ENCODE results near the gene PIGH.
"Not testable (repeated sequence)": the region's sequence is repeated elsewhere in the genome, so short reads cannot be mapped to it uniquely, and the experiment has no call there.

PIGH gene

DNA sequence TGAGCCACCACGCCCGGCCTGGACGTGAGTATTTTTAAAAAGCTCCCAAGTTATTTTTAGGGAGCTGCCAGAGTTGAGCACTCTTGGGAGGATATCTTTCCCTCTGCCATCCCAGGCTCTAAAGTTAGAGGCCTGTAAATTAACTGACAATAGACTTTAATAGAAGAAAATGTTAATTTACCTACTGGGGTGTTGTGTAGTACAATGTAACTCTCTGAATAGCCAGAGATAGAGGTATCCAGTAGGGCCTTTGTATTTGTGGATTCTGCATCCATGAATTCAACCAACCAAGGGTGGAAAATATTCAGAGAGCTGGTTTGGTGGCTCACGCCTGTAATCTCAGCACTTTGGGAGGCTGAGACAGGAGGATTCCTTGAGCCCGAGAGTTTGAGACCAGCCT lies 7.6 kb upstream of the PIGH start:
- no peak for DNase-seq

DNA sequence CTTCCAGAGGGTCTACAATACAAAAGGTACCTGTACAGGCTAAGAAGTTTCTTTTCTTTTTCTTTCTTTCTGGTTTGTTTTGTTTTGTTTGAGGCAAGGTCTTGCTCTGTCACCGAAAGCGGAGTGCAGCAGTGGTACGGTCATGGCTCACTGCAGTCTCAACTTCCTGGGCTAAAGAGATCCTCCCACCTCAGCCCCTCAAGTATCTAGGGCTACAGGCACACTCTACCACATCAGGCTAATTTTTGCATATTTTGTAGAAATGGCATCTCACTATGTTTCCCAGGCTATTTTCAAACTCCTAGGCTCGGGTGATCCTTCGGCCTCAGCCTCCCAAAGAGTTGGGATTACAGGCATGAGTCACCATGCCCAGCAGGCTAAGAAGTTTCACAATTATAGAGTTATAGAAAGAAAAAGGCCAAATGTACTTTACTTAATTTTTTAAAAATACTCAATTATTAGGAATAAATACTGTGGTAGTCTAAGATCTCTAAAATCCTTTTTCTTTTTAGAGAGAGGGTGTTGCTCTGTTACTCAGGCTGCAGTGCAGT lies 3.0 kb upstream of the PIGH start:
- no peak for DNase-seq

DNA sequence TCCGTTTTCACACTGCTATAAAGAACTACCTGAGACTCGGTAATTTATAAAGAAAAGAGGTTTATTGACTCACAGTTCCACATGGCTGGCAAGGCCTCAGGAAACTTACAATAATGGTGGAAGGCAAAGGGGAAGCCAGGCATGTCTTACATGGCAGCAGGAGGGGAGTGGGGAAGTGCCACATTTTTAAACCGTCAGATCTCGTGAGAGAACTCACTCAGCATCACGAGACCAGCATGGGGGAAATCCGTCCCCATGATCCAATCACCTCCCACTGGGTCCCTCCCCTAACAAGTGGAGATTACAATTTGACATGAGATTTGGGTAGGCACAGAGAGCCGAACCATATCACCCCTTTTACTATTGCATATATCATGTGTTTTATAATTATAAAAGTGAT lies 2.0 kb upstream of the PIGH start:
- no peak for DNase-seq

DNA sequence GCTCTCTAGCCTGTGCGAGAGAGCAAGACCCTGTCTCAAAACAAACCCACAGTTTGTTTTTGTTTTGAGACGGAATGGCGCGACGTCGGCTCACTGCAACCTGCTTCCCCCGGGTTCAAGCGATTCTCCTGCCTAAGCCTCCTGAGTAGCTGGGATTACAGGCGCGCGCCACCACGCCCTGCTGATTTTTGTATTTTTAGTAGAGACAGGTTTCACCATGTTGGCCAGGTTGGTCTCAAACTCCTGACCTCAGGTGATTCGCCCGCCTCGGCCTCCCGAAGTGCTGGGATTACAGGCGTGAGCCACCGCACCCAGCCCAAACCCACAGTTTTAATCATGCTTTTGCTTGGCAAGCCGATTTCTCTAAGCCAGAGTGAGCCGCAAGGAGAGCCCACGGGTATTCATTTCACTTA lies 500 bp upstream of the PIGH start:
- DNase-seq, result not testable (repeated sequence)

DNA sequence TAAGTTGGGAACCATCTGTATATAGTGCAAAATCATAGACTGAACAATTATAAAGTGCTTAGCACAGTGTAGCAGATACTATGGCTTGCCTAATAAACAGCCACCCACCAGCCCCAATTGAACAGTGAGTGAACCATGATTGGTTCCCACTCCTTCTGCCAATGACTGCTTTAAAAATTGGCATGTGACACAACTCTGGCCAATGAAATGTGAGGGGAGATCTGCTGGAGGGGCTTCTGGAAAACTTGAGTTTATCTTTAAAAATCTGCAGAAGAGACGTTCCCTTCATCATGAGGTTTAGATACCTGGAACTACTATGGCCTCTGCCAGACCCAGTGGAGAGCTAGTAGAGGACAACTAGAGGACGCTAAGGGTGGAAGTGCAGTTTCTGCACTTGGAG lies 4.7 kb downstream of the PIGH start:
- DNase-seq, result no peak

DNA sequence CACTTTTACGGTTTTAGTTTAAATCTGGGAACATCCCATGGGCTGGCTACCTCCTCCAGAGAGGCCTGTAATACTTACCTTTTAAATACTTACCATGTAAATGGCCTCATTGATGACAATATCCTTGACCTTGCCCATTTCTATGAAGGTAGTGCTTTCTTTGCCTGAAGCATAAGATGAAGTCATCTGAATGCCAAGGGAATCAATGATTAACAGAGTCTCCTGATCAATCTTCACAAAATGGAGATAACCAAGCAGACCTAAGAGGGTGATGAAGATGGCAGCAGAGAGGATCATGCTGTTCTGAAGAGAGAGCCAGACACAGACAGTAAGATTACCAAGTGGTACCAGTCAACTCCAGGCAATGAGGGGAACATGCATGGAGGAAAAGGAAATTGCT lies 6.4 kb downstream of the PIGH start:
- DNase-seq, result not testable (repeated sequence)

DNA sequence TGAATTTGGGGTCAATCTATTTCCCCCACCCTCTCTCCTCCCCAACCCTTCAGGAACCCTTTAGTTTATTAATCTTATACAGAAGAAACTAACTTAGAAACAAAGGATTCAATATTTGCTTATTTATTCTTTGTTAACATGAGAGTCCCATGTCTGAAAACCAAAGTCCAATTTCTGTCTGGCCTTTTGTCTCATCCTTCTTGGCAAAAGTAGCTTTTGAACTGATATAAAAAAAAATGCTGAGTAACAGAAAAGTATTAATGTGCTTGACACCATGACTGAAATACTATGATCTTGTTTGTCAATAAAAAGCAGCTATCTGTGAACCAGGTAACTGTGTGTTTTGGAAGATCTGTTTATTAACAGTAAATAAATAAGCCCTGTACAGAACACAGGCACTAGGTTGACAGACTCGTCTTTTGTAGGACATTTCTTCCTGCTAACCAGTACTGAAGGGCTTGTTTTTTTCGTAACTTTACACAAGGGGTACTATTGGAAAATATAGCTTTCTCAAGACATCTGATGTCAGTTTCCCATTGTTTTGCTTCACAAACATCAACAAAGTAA lies 10.8 kb downstream of the PIGH start:
- no peak for DNase-seq

DNA sequence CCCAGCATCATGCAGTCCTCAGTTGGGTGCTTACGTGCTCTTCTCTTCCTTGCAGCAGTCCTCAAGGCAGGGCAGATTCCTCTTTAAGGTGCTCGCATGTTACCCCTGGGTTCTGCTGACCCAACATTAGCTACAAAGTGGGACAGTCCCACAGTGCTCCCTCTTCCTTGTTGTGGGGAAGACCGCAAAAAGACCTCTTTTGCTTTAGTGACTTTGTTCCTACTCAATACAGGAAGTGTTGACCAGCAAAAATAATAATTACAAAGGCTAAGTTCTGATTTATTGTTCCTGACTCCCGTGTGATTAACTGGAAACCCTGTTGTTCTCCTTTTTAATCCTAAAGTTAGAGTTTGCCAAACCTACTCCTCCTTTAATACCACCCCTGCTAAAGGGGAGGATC lies 13.7 kb downstream of the PIGH start:
- no peak for DNase-seq

DNA sequence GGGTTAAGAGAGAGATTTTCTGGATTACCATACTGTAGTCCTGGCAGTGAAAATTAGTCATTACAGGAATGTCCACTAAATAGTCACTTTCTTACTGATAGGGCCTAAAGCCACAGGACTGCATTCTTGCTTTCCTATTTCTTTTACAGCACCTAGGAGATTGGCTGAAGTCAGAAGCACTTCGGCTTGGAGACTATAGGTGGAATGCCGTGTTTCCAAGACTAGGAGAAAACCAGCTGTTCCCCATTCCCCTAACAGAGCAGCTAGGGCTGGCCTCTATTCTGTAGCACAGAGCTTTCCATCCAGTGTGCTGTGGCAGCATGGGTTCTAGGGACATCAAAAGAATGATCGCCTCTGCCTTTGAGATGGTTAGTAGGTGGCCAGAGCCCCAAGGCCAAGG lies 15.1 kb downstream of the PIGH start:
- DNase-seq, result no peak

DNA sequence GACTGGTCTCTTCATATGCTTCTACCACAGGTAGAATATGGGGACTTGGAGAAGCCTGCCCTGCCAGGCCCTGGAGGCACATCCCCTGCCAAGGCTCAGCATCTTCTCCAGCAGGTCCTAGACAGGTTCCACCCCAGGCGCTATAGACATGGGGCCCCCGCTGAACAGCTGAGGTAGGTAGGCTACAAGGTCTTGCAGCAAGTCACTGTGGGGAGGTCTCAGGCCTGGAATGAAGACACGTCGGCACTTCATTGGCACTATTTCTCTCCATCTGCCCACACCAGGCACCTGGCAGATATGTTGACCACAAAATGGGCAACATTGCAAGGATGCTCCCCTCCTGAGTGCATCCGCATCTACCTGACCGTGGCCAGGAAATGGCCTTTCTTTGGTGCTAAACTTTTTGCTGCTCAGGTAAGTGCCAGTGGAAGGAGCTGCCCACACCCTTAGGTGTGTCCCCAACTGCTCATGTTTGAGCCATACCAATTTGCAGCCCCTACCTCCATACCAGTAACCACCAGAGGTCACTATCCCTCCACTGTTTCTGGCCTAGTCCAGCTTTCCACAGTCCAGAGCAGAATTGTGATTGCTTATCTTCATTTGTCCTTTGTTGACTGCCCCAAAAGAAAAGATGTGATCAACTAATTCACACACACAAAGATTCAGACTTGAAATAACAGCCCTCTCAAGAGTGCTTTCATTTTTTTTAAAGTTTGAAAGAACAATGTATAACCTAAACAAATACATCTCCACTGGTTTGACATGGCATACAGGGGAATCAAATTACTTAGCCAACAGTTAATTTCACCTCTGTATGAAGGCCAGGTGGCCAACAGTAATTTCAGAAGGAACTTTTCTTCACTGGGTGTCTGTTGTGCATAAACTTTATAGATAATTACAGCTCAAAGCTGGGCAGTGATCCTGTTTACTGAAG lies 16.1 kb downstream of the PIGH start:
- DNase-seq, result peak; percentile 20 to 49

DNA sequence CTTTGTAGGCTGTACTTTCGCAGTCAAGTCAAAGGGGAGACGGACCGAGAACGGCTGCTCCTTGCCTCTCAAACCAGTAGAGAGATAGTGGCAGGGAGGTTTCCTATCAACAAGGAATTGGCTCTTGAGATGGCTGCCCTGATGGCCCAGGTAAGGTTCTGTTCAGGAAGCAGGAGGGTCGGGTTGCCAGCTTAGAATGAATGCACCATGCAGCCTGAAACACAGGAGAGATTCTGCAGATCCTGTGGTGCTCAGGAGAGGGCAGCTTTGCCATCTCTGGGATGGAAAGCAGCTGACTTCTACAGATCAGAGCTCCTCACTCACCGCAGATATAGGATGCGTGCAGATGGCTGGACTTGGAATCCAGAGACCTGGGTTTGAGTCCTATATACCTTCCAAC lies 18.0 kb downstream of the PIGH start:
- no peak for DNase-seq

DNA sequence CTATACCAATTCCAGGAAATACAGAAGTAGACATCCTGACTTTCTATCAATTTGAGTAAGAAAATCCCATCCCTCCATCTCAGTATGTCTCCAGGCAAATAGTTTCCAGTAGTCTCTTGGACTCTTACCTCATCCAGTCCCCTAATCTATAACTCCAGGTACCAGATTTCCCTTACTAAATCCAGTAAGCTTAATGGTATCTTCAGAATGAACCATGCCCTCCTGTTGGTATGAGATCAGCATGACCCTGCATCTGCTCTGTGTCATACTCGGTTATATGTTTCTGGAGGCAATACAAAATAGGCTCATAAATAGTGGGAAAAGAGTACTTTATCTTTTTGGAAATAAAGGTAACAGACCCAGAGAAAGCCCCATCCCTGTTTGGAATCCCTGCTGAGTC lies 18.4 kb downstream of the PIGH start:
- DNase-seq, result no peak

DNA sequence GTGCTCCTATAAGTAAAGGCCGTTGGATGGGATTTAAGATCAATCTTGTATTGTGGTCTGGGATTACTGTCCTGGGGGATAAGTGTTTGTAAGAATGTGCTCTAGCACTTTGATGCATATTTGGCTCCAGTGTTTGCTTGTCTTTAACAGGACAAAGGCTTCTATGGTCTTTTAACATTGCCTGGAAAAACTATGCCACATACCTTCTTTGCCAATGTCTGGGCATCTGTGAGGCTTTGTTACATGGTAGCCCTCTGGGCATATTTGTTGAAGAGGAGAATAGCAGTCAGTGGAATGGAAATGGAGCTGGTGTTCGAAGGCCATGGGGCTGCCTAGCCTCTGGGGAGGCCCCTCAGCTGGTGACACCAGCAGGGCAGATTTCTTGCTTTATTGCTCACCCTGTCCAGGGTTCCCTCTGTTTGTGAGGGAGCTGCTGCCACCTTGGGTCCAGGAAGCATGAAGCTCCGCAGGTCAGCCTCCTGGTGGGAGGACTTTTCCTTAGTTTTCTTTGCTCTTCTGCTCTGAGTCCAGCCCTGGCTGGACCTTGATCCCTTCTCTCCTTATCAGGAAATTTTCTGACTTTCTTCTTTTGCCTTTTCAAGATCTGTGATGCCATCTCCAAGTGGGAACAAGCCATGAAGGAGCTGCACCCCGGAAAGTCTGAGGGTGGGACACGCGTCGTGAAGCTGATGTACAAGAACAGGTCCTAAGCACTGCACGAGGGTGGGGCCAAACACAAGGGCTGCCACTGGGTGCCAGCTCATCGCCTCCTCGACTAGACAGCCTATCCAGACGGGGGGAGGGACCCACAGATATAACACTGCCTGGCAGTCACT lies 19.5 kb downstream of the PIGH start:
- DNase-seq, result no peak

DNA sequence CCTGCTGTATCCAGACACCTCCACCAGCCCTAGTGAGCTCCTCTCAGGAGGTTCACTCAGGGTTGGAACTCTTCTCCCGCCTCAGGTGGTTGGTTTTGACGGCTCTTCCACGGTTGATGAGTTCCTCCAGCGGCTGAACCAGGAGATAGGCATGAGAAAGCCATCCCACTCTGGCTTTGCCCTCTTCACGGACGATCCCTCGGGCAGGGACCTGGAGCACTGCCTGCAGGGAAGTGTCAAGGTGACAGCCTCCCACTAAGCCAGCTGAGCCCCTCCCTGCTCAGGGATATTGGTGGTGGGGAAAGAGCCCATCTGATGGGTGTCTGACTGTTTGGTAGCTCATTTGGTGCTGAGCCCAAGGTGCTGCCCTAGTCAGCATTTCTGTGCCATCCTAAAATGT lies 20.4 kb downstream of the PIGH start:
- DNase-seq, result no peak

DNA sequence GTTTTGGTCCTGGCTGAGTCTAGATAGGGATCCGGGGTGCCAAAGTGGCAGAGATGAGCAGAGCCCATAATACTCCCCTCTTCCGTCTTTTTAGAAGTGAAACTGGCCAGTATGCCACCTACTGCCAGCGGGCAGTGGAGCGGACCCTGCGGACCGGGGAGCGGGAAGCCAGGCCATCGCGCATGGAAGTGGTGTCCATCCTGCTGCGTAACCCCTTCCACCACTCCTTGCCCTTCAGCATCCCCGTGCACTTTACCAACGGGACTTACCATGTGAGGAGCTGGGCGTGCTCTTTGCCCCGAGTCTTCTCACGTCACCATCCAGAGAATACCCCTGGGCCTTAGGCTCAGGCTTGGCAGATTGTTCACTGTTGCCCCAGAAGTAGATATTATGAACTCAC lies 21.0 kb downstream of the PIGH start:
- no peak for DNase-seq

DNA sequence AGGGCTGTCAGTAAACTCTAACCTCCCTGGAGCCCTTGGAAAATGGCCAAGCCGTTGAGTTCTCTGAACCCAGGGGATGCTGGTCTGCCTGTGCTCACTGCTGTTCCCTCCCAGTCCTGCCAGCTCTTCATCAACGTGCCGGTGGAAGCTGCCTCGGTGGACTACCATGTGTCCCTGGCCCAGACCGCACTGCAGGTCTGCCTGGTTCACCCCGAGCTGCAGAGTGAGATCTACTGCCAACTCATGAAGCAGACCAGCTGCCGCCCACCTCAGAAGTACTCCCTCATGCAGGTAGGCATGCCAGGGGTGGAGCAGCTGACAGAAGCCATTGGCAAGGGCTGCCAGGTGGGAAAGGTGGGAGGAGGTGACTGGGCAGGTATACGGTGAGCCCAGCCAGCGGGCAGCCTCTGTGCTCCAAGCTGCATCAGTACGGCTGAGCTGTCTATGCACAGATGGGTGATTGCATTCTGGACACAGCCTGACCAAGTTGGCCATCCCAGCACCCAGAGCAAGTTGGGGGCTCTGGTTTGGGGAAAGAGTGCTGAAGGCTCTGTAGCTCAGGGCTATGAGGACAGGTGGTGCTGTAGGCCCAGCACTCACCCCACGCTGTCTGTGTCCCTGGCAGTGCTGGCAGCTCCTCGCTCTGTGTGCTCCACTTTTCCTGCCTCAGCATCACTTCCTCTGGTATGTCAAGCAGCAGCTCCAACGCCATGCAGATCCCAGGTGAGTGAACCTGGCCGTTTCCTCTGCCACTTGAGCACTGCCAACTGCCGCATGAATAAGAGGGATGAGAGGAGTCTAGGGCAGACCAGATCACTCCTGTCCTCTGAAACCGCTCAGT lies 21.9 kb downstream of the PIGH start:
- no peak for DNase-seq

DNA sequence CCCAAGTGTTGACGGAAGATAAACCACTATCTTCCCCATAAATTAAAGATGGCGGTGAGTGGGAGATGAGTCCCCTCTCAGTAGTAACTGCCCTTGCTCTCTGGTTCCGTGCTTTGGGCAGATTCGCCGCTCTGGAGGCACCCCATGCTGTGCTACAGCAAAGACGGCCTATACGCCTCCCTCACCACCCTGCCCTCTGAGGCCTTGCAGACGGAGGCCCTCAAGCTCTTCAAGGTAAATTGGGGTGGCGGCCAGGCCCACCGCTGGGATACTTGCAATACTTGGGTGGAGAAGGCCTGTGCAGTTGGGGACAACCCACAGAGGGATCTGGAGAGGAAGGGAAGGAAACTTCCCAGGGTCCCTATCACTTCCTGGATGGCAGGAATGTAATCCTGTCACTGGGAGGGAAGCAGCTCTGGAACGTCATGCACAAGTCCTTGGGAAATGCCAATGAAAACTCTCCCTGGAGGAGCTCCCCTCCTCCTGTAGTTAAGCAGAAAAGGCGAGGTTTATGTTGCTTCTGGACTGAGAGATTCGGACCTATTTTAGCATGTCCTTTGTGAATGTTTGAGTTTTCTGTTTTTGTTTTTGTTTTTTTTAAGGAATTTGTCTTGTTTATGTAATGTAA lies 22.8 kb downstream of the PIGH start:
- DNase-seq, result no peak

DNA sequence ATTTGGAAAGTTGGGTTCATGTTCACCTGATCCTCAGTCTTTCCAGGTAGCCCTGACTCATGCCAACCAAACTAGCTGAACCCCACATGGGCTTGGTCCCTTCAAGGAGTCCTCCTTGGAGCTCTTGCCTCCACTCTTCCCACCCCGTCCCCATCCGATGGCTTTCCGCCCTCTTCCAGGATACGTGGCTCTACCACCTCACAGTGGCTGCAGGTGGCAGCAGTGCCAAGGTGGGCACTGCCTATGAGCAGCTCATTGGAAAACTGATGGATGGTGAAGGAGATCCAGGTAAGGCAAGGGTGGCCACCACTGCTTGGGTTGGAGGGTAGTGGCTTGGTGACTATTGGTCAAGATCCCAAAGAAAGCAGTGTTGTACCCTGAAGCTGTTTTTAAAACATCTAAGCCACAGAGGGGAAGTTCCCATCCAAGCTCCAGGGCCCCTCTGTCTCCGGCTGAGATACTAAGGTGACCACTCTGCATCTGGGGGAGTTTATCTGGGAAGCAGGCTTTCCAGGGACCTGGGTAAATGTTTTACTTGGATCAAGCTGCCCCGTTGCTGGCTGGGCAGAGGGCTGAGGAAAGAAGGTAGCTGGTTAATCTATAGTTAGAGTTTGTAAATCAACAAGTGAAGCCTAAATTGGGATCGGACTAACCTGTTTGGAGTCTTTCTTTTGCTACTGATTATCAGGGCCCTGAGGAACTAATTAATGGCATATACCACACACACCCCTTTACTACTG lies 23.7 kb downstream of the PIGH start:
- DNase-seq, result no peak

DNA sequence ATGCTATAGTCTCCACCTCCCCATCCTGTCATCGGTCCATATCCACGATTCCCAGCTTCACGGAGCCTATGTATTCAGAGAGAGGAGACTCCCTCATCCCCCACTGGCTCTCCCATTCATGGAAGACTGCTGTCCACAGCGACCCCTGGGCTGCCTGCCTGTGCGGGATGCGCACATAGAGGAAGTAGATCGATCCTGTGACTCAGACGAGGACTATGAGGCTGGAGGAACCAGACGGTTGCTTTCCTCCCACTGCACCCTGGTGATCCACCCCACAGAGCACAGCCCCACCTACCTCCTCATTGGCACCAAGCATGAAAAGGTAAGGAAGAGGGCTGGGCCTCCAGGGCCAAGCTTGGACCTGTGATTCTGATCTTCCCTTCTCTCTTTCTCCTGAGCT lies 24.4 kb downstream of the PIGH start:
- no peak for DNase-seq

DNA sequence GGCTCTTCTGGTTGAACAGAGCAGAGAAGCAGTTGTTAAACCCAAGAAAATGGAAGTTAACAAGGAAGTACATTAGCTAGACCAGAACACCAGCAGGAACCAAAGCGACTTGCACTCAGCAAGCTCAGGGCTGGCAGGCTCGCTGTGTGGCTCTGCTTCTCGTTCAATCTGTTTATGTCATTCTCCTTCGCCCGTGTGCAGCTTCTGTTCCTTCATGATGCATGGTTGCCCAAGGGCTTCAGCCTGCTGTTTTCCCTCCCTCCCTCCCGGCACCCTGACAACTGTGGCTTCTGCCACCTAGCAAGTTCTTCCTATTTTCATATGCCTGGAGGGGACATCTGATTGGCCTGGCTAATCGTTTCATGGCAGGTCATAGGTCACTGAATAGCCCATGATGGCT lies 25.3 kb downstream of the PIGH start:
- no peak for DNase-seq

DNA sequence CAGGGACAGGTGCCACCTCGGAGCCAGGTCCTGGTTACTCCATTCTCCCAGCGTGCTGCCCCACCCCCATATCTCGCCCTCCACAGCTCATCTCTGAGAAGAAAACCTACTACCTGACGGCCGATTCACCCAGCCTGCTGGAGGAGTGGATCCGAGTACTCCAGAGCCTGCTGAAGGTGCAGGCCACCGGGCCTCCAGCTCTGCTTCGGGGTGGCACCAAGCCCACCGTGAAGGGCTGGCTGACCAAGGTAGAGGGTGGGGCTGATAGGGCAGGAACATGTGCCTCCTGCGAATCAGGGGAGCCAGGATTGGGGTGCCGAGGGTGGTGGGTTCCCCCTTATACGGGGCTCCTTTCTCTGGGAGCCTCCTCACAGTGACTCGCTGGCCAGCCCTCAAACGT lies 25.9 kb downstream of the PIGH start:
- no peak for DNase-seq

Measured in SHP77 (cell line).